Measurements from ENCODE around the gene UGGT2. TPM values are rescaled to one million over a fixed set of nuclear protein-coding genes. Genes with fewer than 3 reads are reported as not detected.

UGGT2 gene
- total RNA-seq, 1 donor from 2014 or later: 17.4 TPM

GRCh38 chr13:95921485-95921884 lies 131.7 kb downstream of the UGGT2 start:
- H3K4me3 ChIP-seq (ENCODE audit: low read depth, low read length): no peak overlapping the region
- no peak for TF ChIP-seq CTCF (conservative IDR thresholded peaks at IDR 0.05; ENCODE audit: low read depth, low read length)
- no peak for DNase-seq (ENCODE audit: low read depth)

- DNase-seq (ENCODE audit: low read depth): no peak
- no peak overlapping the region for H3K4me3 ChIP-seq (ENCODE audit: low read depth, low read length)
- no peak for TF ChIP-seq CTCF (conservative IDR thresholded peaks at IDR 0.05; ENCODE audit: low read depth, low read length)
Measured at GRCh38 chr13:95920485-95920884, 132.7 kb downstream of the UGGT2 start.

GRCh38 chr13:95918860-95919259 lies 134.3 kb downstream of the UGGT2 start:
- TF ChIP-seq CTCF (conservative IDR thresholded peaks at IDR 0.05; ENCODE audit: low read depth, low read length): no peak
- H3K4me3 ChIP-seq (ENCODE audit: low read depth, low read length): no peak overlapping the region
- no peak for DNase-seq (ENCODE audit: low read depth)

GRCh38 chr13:95914991-95915501 lies 138.2 kb downstream of the UGGT2 start:
- no peak for DNase-seq (ENCODE audit: low read depth)
- no peak overlapping the region for H3K4me3 ChIP-seq (ENCODE audit: low read depth, low read length)
- TF ChIP-seq CTCF (conservative IDR thresholded peaks at IDR 0.05; ENCODE audit: low read depth, low read length): no peak

GRCh38 chr13:95906999-95907398 lies 146.2 kb downstream of the UGGT2 start:
- H3K4me3 ChIP-seq (ENCODE audit: low read depth, low read length): no peak overlapping the region
- DNase-seq (ENCODE audit: low read depth): no peak
- TF ChIP-seq CTCF (conservative IDR thresholded peaks at IDR 0.05; ENCODE audit: low read depth, low read length): no peak

- no peak for TF ChIP-seq CTCF (conservative IDR thresholded peaks at IDR 0.05; ENCODE audit: low read depth, low read length)
- no peak for DNase-seq (ENCODE audit: low read depth)
- H3K4me3 ChIP-seq (ENCODE audit: low read depth, low read length): no peak overlapping the region
Measured at GRCh38 chr13:95903569-95903968, 149.6 kb downstream of the UGGT2 start.

- DNase-seq (ENCODE audit: low read depth): no peak
- no peak for TF ChIP-seq CTCF (conservative IDR thresholded peaks at IDR 0.05; ENCODE audit: low read depth, low read length)
- H3K4me3 ChIP-seq (ENCODE audit: low read depth, low read length): no peak overlapping the region
Measured at GRCh38 chr13:95902741-95903140, 150.5 kb downstream of the UGGT2 start.
